Hepatic stellate cell (primary cell): ENCODE results near the gene PPP1CB.

Experiments
- DNase-seq: peaks from one replicate; pipeline ENCODE4 v3.0.0; 2011; ENCODE audit warnings: low spot score

PPP1CB gene

DNA sequence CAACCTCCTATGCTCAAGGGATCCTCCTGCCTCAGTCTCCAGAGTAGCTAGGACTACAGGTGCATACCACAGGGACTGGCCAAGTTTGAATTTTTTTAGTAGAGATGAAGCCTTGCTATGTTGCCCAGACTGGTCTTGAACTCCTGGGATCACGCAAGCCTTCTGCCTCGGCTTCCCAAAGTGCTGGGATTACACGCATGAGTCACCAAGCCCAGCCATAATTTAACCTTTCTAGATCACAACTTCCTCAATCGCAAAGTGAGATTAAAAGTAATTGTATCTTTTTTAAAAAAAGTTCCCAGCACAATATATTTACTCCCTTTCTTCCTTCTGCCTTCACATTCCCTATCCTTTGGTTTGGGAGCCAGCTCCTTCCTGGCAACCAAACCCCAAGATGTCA is 5.8 kb upstream of the PPP1CB start:
- DNase-seq, result no peak

DNA sequence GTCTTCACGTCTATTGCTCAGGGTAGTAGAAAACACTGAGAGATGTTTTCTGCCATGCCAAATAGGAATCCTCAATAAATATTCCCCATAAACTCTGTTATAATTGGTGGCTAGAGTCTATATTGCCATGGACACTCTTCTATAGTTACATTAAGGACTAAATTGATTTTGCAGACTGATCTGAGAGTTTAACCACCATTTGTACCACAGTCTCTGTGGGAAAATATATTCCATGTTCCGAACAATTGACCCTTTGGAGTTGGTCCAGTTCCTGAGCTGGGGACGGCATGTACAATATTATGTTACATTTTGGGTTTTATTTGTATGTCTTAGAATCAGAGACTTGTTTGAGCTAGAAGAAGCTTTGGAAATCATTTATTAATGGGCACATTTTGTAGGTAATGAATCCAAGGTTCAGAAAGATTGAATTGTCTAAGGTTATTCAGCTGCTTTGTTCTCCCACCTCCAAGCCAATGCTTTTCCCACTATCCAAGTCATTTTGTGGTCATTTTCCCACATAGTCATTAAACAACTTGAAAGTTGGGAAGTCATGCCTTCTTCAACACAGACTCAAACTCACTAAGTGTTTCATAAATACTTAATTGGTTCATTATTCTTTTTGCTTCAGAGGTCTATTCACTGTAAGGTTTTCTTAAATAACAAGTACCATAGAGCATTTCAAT is 5.1 kb upstream of the PPP1CB start:
- DNase-seq, result no peak

DNA sequence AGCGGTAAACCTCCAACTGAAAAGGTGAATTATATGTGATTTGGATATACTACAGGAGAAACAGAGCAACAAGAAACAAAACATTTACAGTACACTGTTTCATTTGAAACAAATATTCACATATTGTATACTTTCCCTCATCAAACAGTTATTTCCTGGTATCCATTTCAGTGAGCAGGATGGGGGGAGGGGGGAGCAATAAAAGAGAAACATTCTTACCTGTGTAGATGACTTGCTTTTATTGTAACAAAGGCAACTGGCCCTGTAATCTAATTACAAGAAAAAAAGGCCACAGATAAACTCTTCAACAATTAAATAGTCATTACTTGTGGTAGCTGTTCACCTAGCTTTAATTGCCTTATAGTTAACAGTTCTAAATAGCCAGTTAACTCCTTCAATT is 3.9 kb upstream of the PPP1CB start:
- DNase-seq, result no peak

GRCh38 chr2:28748176-28748575 is 3.5 kb upstream of the PPP1CB start:
- no peak for DNase-seq

GRCh38 chr2:28748941-28749340 is 2.7 kb upstream of the PPP1CB start:
- no peak for DNase-seq

DNA sequence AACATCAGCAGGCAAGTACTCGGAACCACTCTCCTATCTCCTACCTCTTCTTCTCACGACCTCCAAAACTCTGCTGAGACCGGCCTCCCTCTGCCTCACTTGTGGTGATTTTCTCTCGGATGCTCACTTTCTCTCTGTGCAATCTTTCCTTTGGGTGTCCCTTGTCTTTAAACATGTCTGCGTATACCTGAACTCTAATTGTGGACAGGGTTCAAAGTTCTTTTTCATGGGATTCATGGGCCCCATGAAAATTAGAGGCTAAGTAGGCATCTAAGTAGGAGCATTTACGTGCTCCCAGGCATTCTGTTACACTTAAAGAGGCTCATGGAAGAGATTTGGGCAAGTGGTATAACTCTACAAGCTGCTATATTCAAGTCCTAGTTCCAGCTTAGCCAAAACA is 2.1 kb upstream of the PPP1CB start:
- DNase-seq, result no peak

- DNase-seq, result peak; percentile 19
These were observed 1.0 kb upstream of the PPP1CB start for GRCh38 chr2:28750316-28751251.

GRCh38 chr2:28751956-28752630 is 463 bp downstream of the PPP1CB start:
- peak; percentile 24 for DNase-seq

DNA sequence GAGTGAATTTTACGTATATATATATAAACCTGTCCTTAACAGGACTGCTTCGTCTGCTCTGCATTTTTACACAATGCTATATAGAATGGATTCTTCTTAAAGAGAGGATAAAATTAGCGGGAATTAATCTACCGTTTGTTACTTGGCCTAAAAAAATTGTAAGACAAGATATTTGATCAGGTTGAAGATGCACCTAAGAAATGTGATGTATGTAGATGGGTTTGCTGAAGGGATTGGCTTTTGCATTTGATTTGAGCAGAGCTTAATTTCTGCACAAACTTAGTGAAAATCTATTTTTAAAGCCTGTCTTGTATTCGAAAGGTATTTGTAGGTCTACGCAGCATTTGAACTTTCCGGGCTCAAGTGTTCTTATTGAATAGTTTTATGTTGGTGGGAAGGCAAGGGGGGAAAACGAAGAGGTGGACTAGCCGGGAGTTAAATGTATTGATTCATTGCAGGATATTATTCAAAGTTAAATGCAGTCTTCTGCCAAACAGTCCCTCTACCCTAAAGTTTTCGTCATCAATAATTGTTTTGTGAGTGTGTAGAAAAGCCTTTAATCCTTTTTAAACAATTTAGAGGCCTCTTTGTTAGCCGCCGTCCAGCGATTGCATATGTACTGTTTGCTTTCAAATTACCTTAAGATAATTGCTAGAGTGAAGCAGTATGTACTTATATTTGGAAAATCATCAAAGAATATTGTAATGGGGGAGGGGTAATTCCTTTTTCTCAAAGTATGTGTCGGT is 1.2 kb downstream of the PPP1CB start:
- no peak for DNase-seq

DNA sequence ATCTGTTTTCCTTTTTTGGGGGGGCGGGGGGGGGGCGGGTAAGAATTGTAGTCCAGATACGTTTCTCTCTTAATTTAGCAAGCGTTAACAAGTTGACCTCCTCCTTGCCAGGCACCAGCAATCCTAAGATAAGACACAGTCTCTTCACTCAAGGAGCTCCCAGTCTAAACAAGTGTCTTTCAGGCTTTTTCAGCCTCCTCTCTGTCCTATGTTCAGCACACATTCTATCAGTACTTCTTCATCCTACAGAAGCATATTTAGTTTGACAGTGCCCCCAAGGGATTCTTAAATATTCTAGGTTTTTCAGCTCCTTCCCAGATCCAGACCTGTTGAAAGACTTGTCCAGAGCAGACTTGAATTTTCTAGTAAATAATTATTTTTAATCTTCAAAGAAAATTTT is 2.7 kb downstream of the PPP1CB start:
- no peak for DNase-seq

GRCh38 chr2:28755421-28755820 is 3.8 kb downstream of the PPP1CB start:
- peak; percentile 7 for DNase-seq

GRCh38 chr2:28758459-28758858 is 6.8 kb downstream of the PPP1CB start:
- DNase-seq, result no peak

DNA sequence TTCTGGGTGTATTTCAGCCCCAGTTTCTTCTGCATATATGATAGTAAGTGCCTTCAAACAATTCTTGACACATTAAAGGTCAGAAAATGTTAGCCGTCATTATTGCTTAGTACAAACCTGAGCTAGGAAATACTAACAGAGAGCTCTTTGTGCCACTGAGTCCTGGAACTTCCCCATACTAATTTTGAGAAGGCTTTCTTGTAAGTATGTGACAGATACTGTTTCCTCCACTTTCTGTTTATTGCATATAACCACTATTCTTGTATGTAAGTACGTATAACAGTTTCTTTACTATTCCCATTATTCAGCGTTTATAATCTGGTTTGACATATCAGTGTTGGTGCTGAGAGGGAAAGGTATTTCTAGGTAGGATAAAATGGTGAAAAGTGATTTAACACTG is 9.8 kb downstream of the PPP1CB start:
- no peak for DNase-seq

GRCh38 chr2:28764909-28765711 is 13.5 kb downstream of the PPP1CB start:
- no peak for DNase-seq

GRCh38 chr2:28766070-28766469 is 14.4 kb downstream of the PPP1CB start:
- DNase-seq, result no peak

GRCh38 chr2:28767337-28767736 is 15.7 kb downstream of the PPP1CB start:
- no peak for DNase-seq

GRCh38 chr2:28768422-28768821 is 16.8 kb downstream of the PPP1CB start:
- DNase-seq, result no peak

DNA sequence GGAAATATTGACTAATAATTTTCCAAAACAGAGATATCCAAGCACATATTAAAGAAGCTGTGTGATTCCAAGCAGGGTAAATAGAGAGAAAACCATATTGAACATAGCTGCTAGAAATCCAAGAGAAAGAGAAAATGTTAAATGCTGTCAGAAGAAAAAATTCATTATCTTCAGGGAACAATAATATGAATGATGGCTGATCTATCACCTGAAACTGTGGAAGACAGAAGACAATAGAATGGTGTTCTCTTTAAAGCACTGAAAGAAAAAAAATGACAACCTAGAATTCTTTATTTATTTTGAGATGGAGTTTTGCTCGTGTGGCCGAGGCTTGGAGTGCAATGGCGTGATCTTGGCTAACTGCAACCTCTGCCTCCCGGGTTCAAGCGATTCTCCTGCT is 17.3 kb downstream of the PPP1CB start:
- DNase-seq, result no peak

DNA sequence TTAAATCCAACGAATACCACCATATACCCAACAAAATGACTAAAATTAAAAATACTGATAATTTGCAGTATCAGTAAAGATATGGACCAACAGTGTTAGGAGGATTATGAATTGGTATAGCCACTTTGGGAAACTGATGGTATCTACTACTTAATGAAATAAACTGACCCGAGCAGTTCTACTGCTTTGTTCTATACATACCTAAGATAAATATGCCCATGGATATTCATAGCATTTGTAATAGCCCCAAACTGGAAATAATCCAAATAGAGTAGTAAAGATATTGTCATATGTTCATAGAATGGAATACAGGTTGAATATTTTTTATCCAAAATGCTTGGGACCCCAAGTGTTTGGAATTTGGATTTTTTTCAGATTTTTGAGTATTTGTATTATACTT is 20.7 kb downstream of the PPP1CB start:
- no peak for DNase-seq

- DNase-seq, result no peak
These were observed 24.8 kb downstream of the PPP1CB start for GRCh38 chr2:28776471-28776870.

- no peak for DNase-seq
These were observed 26.8 kb downstream of the PPP1CB start for GRCh38 chr2:28778392-28778791.
